ENCODE measurements around the gene MPDZ. TPM values are rescaled to one million over a fixed set of nuclear protein-coding genes. Genes with fewer than 3 reads are reported as not detected.
"Not testable (repeated sequence)": the region's sequence is repeated elsewhere in the genome, so short reads cannot be mapped to it uniquely, and the experiment has no call there.

MPDZ gene
- total RNA-seq, 2 donors from 2014 or later: 26.9 to 61.5 TPM

DNA sequence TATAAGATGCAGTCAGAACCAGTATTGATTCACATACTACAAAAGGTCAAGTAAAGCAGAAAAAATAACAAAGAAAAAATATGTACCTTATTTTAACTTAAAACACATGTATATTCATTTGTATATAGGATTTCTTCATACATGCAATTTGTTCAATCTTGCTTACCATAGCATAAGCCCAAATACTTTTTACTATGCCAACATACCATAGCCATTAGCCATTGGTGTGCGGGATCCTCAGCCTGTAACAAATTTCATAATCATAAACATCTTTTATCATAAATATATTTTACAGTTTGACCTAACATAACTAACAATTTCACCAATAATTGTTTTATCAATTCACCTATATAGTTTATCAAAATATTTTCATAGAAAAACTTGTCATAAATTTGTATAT, 51.1 kb downstream of the MPDZ start:
- Histone ChIP-seq H3K9me3 (no peaks in the 10 kb centered on the region), H3K4me3 (no peak overlapping the region), H3K27me3 (replicated peaks; ENCODE audit: insufficient read depth) (no peaks in the 10 kb centered on the region), H3K27ac (no peak overlapping the region), H3K36me3 (no peaks in the 10 kb centered on the region), H3K4me1 (replicated peaks) (no peaks in the 10 kb centered on the region)
- TF ChIP-seq POLR2A (IDR thresholded peaks at IDR 0.05) (no peak), CTCF (IDR thresholded peaks at IDR 0.05) (no peak), POLR2AphosphoS5 (IDR thresholded peaks at IDR 0.05) (no peak)
- 98% methylated on average over 1 of the region's 1 CpG for WGBS
- no peak for DNase-seq (ENCODE audit: low spot score)
- intact Hi-C loops (cut with DNase I): no loop called here

DNA sequence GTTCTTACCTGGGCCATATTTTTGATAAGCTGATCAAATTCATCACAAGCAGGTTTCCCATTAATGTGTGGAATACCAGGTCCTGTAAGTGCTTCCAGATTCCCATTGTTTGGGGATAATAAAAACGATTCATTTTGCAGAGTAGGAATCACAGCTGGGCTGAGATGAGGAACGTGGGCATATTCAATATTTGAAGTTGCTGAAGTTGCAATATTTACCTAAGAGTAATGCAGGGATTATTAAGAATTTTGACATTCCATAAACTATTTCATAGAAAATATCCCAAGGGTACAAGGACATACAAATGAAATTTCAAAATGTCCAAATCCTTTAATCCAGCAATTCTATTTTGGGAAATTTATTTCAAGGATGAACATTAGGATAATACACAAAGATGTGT, 55.1 kb downstream of the MPDZ start:
- TF ChIP-seq CTCF (IDR thresholded peaks at IDR 0.05): no peak
- TF ChIP-seq POLR2AphosphoS5 (IDR thresholded peaks at IDR 0.05): no peak
- no peak for TF ChIP-seq POLR2A (IDR thresholded peaks at IDR 0.05)
- WGBS: 80% methylated on average over 2 of the region's 2 CpGs
- no peak overlapping the region for H3K4me3 ChIP-seq
- H3K36me3 ChIP-seq: no peaks in the 10 kb centered on the region
- no peak overlapping the region for H3K27ac ChIP-seq
- H3K9me3 ChIP-seq: no peaks in the 10 kb centered on the region
- DNase-seq (ENCODE audit: low spot score): no peak
- intact Hi-C loops (cut with DNase I): no loop called here
- no peaks in the 10 kb centered on the region for H3K27me3 ChIP-seq (replicated peaks; ENCODE audit: insufficient read depth)
- no peaks in the 10 kb centered on the region for H3K4me1 ChIP-seq (replicated peaks)

GRCh38 chr9:13222733-13223132, 56.8 kb downstream of the MPDZ start:
- H3K4me1 ChIP-seq (replicated peaks); H3K36me3 ChIP-seq; H3K27ac ChIP-seq; intact Hi-C loops (cut with DNase I); DNase-seq (ENCODE audit: low spot score); H3K4me3 ChIP-seq; H3K27me3 ChIP-seq (replicated peaks; ENCODE audit: insufficient read depth); H3K9me3 ChIP-seq: not testable (repeated sequence)

- Histone ChIP-seq H3K9me3 (no peaks in the 10 kb centered on the region), H3K27ac (no peak overlapping the region), H3K27me3 (replicated peaks; ENCODE audit: insufficient read depth) (no peaks in the 10 kb centered on the region), H3K4me3 (no peak overlapping the region), H3K4me1 (replicated peaks) (no peaks in the 10 kb centered on the region), H3K36me3 (no peaks in the 10 kb centered on the region)
- DNase-seq (ENCODE audit: low spot score): no peak
- intact Hi-C loops (cut with DNase I): no loop called here
- TF ChIP-seq POLR2AphosphoS5 (IDR thresholded peaks at IDR 0.05) (no peak), POLR2A (IDR thresholded peaks at IDR 0.05) (no peak), CTCF (IDR thresholded peaks at IDR 0.05) (no peak)
Observed at GRCh38 chr9:13221741-13222140, 57.8 kb downstream of the MPDZ start.

DNA sequence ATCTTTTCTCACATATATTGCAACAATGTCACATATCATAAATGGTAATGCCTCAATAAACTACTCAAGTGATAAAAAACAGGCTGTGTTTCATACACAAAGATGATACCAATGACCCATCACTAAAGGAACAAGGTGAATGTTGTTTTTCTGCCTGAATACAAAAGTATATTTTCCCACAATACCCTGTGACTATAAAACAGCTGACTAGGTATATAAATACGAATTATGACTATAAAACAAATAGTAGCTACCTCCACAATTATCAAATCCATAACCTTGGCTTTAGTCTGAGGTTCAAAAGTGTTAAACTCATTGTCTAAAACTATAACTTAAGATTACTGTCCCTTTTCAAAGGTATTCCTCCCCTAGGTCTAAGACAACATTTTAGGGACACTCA, 58.7 kb downstream of the MPDZ start:
- H3K27me3 ChIP-seq (replicated peaks; ENCODE audit: insufficient read depth): no peaks in the 10 kb centered on the region
- 87% methylated on average over 1 of the region's 1 CpG for WGBS
- H3K4me3 ChIP-seq: no peak overlapping the region
- intact Hi-C loops (cut with DNase I): no loop called here
- DNase-seq (ENCODE audit: low spot score): no peak
- H3K4me1 ChIP-seq (replicated peaks): no peaks in the 10 kb centered on the region
- H3K36me3 ChIP-seq: no peaks in the 10 kb centered on the region
- no peak overlapping the region for H3K27ac ChIP-seq
- TF ChIP-seq CTCF (IDR thresholded peaks at IDR 0.05) (no peak), POLR2A (IDR thresholded peaks at IDR 0.05) (no peak), POLR2AphosphoS5 (IDR thresholded peaks at IDR 0.05) (no peak)
- no peaks in the 10 kb centered on the region for H3K9me3 ChIP-seq
